Cardiac muscle cell (in vitro differentiated cells and primary cell): ENCODE results near the gene CYTIP. TPM values are rescaled to one million over a fixed set of nuclear protein-coding genes. Genes with fewer than 3 reads are reported as not detected.
"Not testable (repeated sequence)": the region's sequence is repeated elsewhere in the genome, so short reads cannot be mapped to it uniquely, and the experiment has no call there.

Source experiments
- DNase-seq, 2 donors: peaks; one replicate each; pipeline versions ENCODE4 v3.0.0 to v3.0.0-alpha.2; 2010 to 2017; ENCODE audit warnings: low read depth in 1 of 2, low spot score in 1 of 2
- H3K27ac ChIP-seq: fragments of 200-600 bp; sonication (generic); 2 replicates; pipeline ENCODE4 v1.5.1; 2016
- H3K27me3 ChIP-seq: fragments of 200-600 bp; sonication (generic); 2 replicates; pipeline ENCODE4 v1.6.0; 2016; ENCODE audit warnings: control low read depth
- H3K36me3 ChIP-seq: fragments of 200-600 bp; sonication (generic); 2 replicates; pipeline ENCODE4 v1.5.1; 2016; ENCODE audit warnings: control low read depth
- H3K4me1 ChIP-seq: fragments of 200-600 bp; sonication (generic); 2 replicates; pipeline ENCODE4 v1.8.1; 2017; ENCODE audit warnings: low read depth, mild to moderate bottlenecking, mixed run types
- H3K4me3 ChIP-seq: fragments of 200-600 bp; sonication (generic); 2 replicates; pipeline ENCODE4 v1.5.1; 2016; ENCODE audit warnings: mild to moderate bottlenecking
- H3K9me3 ChIP-seq: fragments of 200-600 bp; sonication (generic); 2 replicates; pipeline ENCODE4 v1.5.1; 2017; ENCODE audit warnings: low read depth, mild to moderate bottlenecking, control low read depth
- polyA plus RNA-seq: library from polyadenylated mRNA; unstranded; fragments of >200 nt; fragmentation: Nextera tagmentation; extraction: Ambion mirVana; gene quantifications from 2 replicates; pipeline ENCODE4 v1.2.1, GENCODE V29; 2016
- total RNA-seq: library from RNA; depleted of rRNA; stranded (reverse); fragments of >200 nt; gene quantifications from 2 replicates; pipeline ENCODE4 v1.2.3, GENCODE V29; 2016
- TF ChIP-seq, protein P1 (sequence below): IDR thresholded peaks from 2 replicates; pipeline ENCODE4 v1.5.1; 2012; ENCODE audit warnings: low read depth, mild to moderate bottlenecking, low read length

CYTIP gene
- total and polyA plus RNA-seq, 2 experiments from 2014 or later: not detected

DNA sequence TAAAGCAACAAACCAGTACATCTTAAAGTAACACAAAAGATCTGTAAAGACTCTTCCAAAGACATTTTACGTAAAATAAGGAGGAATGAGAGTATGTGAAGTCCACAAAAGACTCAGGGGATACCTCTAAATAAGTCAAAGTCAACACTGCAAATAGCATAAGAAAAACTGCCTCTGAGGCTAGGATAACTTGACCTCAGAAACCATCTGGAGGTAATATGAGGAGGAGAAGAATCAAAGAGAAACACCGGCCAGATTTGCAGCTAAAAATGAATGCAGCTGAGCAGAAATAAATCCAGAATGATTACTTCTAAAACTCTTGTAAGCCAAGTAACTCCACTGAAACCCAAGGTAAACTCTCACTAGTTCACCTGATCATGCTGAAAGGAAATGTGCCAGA, 66.0 kb downstream of the CYTIP start:
- Histone ChIP-seq H3K9me3 (no peaks in the 10 kb centered on the region), H3K4me1 (no peaks in the 10 kb centered on the region), H3K27ac (no peak overlapping the region), H3K27me3 (no peaks in the 10 kb centered on the region), H3K4me3 (no peak overlapping the region), H3K36me3 (no peaks in the 10 kb centered on the region)
- TF ChIP-seq, protein P1, sequence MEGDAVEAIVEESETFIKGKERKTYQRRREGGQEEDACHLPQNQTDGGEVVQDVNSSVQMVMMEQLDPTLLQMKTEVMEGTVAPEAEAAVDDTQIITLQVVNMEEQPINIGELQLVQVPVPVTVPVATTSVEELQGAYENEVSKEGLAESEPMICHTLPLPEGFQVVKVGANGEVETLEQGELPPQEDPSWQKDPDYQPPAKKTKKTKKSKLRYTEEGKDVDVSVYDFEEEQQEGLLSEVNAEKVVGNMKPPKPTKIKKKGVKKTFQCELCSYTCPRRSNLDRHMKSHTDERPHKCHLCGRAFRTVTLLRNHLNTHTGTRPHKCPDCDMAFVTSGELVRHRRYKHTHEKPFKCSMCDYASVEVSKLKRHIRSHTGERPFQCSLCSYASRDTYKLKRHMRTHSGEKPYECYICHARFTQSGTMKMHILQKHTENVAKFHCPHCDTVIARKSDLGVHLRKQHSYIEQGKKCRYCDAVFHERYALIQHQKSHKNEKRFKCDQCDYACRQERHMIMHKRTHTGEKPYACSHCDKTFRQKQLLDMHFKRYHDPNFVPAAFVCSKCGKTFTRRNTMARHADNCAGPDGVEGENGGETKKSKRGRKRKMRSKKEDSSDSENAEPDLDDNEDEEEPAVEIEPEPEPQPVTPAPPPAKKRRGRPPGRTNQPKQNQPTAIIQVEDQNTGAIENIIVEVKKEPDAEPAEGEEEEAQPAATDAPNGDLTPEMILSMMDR: no peak
- no peak for DNase-seq

- Histone ChIP-seq H3K27ac (no peak overlapping the region), H3K27me3 (no peaks in the 10 kb centered on the region), H3K4me1 (no peaks in the 10 kb centered on the region), H3K36me3 (no peaks in the 10 kb centered on the region), H3K4me3 (no peak overlapping the region), H3K9me3 (no peaks in the 10 kb centered on the region)
- no peak for DNase-seq
- TF ChIP-seq, protein P1: no peak
These were observed 67.8 kb downstream of the CYTIP start for GRCh38 chr2:157376041-157376440.

DNA sequence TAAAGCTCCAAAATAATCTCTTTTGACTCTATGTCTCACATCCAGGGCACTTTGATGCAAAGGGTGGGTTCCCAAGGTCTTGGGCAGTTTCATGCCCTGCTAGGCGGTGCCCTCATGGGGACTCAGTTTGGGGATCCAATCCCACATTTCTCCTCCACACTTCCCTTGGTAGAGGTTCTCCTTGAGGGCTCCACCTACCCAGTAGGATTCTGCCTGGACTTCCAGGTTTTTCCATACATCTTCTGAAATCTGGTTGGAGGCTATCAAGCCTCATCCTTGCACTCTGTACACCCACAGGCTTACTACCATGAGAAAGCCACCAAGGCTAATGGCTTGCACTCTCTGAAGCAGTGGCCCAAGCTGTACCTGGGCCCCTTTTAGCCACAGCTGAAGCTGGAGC, 68.5 kb downstream of the CYTIP start:
- no peak overlapping the region for H3K27ac ChIP-seq
- no peaks in the 10 kb centered on the region for H3K36me3 ChIP-seq
- DNase-seq: no peak
- H3K4me1 ChIP-seq: no peaks in the 10 kb centered on the region
- TF ChIP-seq, protein P1: no peak
- no peak overlapping the region for H3K4me3 ChIP-seq
- H3K9me3 ChIP-seq: no peaks in the 10 kb centered on the region
- H3K27me3 ChIP-seq: no peaks in the 10 kb centered on the region

GRCh38 chr2:157368508-157368907, 75.4 kb downstream of the CYTIP start:
- not testable (repeated sequence) for H3K27me3 ChIP-seq, DNase-seq, H3K4me3 ChIP-seq

GRCh38 chr2:157367704-157368103, 76.2 kb downstream of the CYTIP start:
- DNase-seq: no peak
- no peak overlapping the region for H3K4me3 ChIP-seq

More at GRCh38 chr2:157368508-157368907, 75.4 kb downstream of the CYTIP start:
- H3K36me3 ChIP-seq, H3K9me3 ChIP-seq, H3K4me1 ChIP-seq, H3K27ac ChIP-seq: not testable (repeated sequence)

More at GRCh38 chr2:157367704-157368103, 76.2 kb downstream of the CYTIP start:
- no peak overlapping the region for H3K27ac ChIP-seq
- TF ChIP-seq, protein P1: no peak
- no peaks in the 10 kb centered on the region for H3K9me3 ChIP-seq
- no peaks in the 10 kb centered on the region for H3K27me3 ChIP-seq
- no peaks in the 10 kb centered on the region for H3K4me1 ChIP-seq
- H3K36me3 ChIP-seq: no peaks in the 10 kb centered on the region

Other genes starting within 250 kb of the CYTIP start
- gene GALNT5, start 186.4 kb downstream of the CYTIP start, total RNA-seq: 2.0 and 2.4 TPM in 2 replicates
- gene GALNT5, start 186.4 kb downstream of the CYTIP start, polyA plus RNA-seq: 1.3 and 1.8 TPM in 2 replicates
- gene ERMN, start 118.3 kb downstream of the CYTIP start, total RNA-seq: 0.80 TPM in 1 of 2 replicates, not detected in the other
- not detected in 2 replicates for gene ERMN, start 118.3 kb downstream of the CYTIP start, polyA plus RNA-seq
- gene ACVR1C, start 184.8 kb upstream of the CYTIP start, total RNA-seq: 0.04 and 0.09 TPM in 2 replicates
- gene ACVR1C, start 184.8 kb upstream of the CYTIP start, polyA plus RNA-seq: not detected in 2 replicates